Activated naive CD8-positive, alpha-beta T cell (primary cell): ENCODE results near the gene AIF1.

Experiments used
- H3K27ac Mint-ChIP-seq: one replicate; pipeline ENCODE4 v1.8.0; 2021; ENCODE audit warnings: mixed read lengths
- H3K27me3 Mint-ChIP-seq: one replicate; pipeline ENCODE4 v1.8.0; 2021; ENCODE audit warnings: mixed read lengths
- H3K36me3 Mint-ChIP-seq: one replicate; pipeline ENCODE4 v1.8.0; 2021; ENCODE audit warnings: mixed read lengths
- H3K4me1 Mint-ChIP-seq: one replicate; pipeline ENCODE4 v1.8.0; 2021; ENCODE audit warnings: low read depth, mixed read lengths
- H3K4me3 Mint-ChIP-seq: one replicate; pipeline ENCODE4 v1.8.0; 2021; ENCODE audit warnings: mild to moderate bottlenecking, mixed read lengths
- H3K9me3 Mint-ChIP-seq: one replicate; pipeline ENCODE4 v1.8.0; 2021; ENCODE audit warnings: low read depth, mixed read lengths

Gene AIF1

DNA sequence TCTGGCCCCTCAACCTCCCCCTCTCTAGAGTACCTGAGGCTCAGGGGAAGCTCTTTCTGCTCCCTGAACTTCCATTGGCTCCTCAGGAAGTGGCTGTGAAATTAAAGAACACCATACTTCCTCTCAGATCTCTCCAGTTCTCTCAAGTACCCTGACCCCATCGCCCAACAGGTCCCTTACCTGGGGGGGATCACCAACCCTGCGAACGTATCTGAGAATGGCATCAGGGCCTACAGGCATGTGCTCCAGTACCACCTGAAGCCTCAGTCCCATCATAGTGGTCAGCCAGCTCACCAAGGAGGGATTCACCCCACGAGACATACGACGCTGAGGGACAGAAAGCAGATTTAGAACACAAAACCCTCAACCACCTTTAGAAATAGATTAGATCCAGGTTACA, 25.6 kb downstream of the AIF1 start:
- no peak overlapping the region for H3K4me3 Mint-ChIP-seq
- H3K27ac Mint-ChIP-seq, result peak overlapping the region; percentile 51
- H3K36me3 Mint-ChIP-seq, result peaks cover 5% of the 10 kb centered on the region
- peaks cover 5% of the 10 kb centered on the region for H3K4me1 Mint-ChIP-seq
- no peaks in the 10 kb centered on the region for H3K9me3 Mint-ChIP-seq
- H3K27me3 Mint-ChIP-seq, result no peaks in the 10 kb centered on the region

- Mint-ChIP-seq H3K36me3 (peaks cover 2% of the 10 kb centered on the region), H3K9me3 (no peaks in the 10 kb centered on the region), H3K27me3 (no peaks in the 10 kb centered on the region), H3K4me1 (peaks cover 5% of the 10 kb centered on the region), H3K27ac (peak overlapping the region; percentile 64), H3K4me3 (no peak overlapping the region)
Observed at GRCh38 chr6:31641370-31641769, 26.3 kb downstream of the AIF1 start.

DNA sequence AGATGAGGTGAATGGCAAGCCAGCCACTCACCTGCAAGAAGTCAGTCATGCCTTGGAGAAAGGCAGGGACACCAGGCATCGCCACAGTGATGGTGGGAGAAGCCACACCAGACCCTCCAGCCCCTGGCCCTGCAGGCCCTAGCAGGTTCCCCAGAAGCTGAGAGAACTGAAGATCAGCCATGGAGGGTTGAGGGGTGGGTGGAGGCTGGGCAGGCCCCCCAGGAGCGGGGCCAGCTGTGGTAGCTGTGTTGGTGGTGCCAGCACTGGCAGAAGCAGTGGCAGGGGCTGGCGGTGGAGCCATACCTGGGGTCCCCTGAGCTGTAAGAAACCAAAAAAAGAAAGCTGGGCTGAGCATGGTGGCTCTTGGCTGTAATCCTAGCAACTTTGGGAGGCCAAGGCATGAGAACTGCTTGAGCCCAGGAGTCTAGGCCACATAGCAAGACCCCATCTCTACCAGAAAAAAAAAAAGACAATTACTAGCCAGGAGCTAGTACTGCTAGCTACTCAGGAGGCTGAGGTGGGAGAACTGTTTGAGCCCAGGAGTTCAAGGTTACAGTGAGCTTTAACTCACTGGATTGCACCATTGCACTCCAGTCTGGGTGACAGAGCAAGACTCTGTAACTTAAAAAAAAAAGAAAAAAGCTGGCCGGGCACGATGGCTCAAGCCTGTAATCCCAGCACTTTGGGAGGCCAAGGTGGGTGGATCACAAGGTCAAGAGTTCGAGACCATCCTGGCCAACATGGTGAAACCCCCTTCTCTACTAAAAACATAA, 27.9 kb downstream of the AIF1 start:
- Mint-ChIP-seq H3K4me1 (peaks cover 5% of the 10 kb centered on the region), H3K9me3 (no peaks in the 10 kb centered on the region), H3K4me3 (no peak overlapping the region), H3K27me3 (no peaks in the 10 kb centered on the region), H3K27ac (no peak overlapping the region), H3K36me3 (peaks cover 2% of the 10 kb centered on the region)

GRCh38 chr6:31643818-31644454, 28.9 kb downstream of the AIF1 start:
- peak overlapping the region; percentile 6 for H3K27ac Mint-ChIP-seq
- no peak overlapping the region for H3K4me3 Mint-ChIP-seq
- H3K27me3 Mint-ChIP-seq, result no peaks in the 10 kb centered on the region
- peaks cover 2% of the 10 kb centered on the region for H3K36me3 Mint-ChIP-seq
- no peaks in the 10 kb centered on the region for H3K9me3 Mint-ChIP-seq
- peaks cover 5% of the 10 kb centered on the region for H3K4me1 Mint-ChIP-seq

GRCh38 chr6:31645325-31645724, 30.3 kb downstream of the AIF1 start:
- Mint-ChIP-seq H3K9me3 (no peaks in the 10 kb centered on the region), H3K27ac (no peak overlapping the region), H3K4me3 (no peak overlapping the region), H3K27me3 (no peaks in the 10 kb centered on the region), H3K36me3 (peaks cover 5% of the 10 kb centered on the region), H3K4me1 (peaks cover 14% of the 10 kb centered on the region)

DNA sequence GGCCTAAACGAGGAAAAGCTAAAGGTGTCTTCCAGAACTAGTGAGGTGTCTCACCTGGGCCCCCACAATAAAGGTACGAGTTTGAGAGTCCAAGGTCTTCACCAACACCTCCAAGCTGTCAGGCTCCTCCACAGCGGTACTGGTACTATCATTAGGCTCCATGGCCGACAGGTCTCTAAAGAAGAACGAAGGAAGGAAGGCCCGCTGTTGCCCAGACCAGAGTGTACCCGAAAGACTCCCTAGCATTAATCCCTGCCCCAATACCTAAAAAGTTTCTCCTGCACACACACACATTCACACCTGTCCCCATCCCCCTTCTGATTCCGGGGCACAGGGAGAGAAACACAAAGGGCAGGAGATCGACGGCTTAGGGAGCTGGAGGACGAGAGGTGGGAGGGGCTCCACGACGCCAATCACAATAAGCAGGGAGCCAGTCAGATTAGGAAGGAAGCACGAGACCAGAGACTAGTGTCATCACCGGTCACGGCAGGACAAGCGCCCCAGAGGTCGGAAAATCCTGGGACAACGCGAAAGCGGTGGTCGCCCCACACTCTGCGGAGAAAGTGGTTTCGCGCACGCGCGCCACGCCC, 36.7 kb downstream of the AIF1 start:
- Mint-ChIP-seq H3K4me1 (peaks cover 35% of the 10 kb centered on the region), H3K27me3 (no peaks in the 10 kb centered on the region), H3K9me3 (no peaks in the 10 kb centered on the region), H3K36me3 (peaks cover 5% of the 10 kb centered on the region), H3K27ac (peak overlapping the region; percentile 99), H3K4me3 (peak overlapping the region; percentile 98)

DNA sequence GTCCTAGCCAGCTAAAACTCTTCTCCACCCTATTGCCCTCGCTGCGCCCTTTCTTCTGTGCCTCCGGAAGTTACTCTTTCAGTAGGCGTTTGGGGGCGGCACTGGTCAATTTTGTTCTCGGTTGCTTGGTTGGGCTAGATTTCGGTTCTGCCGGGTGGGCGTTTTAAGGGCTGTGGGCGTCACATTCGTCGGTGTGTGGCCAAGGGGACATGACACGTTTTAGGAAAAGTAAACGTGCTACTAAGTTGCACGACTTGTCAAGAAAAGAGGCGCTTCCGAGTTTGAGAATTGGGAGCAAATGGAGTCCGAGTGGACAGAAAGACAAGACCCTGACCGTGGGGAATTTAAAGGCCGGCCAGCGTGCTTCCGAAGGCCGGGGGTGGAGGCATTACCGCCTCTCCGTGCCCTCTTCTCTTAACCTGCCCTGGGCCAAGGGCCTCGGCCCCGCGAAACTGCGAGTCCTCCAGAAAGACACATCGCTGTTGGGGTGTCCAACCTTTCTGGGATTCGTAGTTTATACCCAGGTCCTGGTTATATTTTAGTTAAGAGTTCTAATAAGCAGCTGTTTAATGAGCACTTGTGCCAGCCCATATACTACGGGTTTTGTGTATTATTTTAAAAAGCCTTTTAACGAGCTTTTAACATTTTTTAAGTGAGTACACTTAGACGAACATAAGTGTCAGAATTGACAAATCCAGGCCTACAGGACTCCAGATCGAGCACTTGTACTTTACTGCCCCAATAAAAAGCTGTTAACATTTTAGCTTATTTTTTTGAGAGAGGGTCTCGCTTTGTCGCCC, 38.1 kb downstream of the AIF1 start:
- Mint-ChIP-seq H3K9me3 (no peaks in the 10 kb centered on the region), H3K27ac (peak overlapping the region; percentile 99), H3K4me3 (peak overlapping the region; percentile 98), H3K4me1 (peaks cover 46% of the 10 kb centered on the region), H3K27me3 (no peaks in the 10 kb centered on the region), H3K36me3 (peaks cover 9% of the 10 kb centered on the region)

DNA sequence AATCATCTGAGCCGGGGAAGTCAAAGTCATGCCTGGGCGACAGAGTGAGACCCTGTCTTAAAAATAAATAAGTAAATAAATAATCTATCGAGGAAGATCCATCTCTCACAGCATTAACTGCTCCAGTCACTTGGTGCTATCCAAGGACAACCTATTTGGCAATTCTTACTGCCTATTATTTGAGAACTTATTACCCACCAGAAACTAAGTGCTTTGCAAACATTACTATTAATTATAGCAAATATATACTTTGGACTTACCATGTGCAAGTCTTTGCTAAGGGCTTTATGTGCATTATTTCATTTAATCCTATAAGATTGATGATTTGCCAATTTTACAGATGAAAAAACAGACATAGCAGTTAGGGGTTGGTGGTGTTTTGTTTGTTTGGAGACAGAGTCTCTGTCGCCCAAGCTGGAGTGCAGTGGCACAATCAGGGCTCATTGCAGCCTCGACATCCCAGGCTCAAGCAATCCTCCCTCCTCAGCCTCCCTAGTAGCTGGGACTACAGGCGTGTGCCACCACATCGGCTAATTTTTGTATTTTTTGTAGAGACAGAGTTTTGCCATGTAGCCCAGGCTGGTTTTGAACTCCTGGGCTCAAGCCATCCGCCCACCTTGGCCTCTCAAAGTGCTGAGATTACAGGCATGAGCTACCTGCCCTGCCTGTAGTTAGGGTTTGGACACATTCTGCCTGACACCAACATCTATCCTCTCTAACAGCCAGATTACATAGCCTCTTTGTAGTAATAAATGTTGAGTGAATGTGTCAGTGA, 39.7 kb downstream of the AIF1 start:
- H3K27me3 Mint-ChIP-seq, result no peaks in the 10 kb centered on the region
- peaks cover 57% of the 10 kb centered on the region for H3K4me1 Mint-ChIP-seq
- H3K36me3 Mint-ChIP-seq, result peaks cover 7% of the 10 kb centered on the region
- H3K27ac Mint-ChIP-seq, result no peak overlapping the region
- H3K4me3 Mint-ChIP-seq, result no peak overlapping the region
- H3K9me3 Mint-ChIP-seq, result no peaks in the 10 kb centered on the region

GRCh38 chr6:31655349-31656237, 40.6 kb downstream of the AIF1 start, which contains the start of gene APOM:
Gene APOM (plus strand): TSS chr6:31655894. CDS start chr6:31655967, 73 bp downstream.
- Mint-ChIP-seq H3K36me3 (peaks cover 7% of the 10 kb centered on the region), H3K9me3 (no peaks in the 10 kb centered on the region), H3K4me1 (peaks cover 60% of the 10 kb centered on the region), H3K27me3 (no peaks in the 10 kb centered on the region), H3K27ac (peak within 1 kb of the TSS; percentile 85), H3K4me3 (peak within 1 kb of the TSS; percentile 2)

DNA sequence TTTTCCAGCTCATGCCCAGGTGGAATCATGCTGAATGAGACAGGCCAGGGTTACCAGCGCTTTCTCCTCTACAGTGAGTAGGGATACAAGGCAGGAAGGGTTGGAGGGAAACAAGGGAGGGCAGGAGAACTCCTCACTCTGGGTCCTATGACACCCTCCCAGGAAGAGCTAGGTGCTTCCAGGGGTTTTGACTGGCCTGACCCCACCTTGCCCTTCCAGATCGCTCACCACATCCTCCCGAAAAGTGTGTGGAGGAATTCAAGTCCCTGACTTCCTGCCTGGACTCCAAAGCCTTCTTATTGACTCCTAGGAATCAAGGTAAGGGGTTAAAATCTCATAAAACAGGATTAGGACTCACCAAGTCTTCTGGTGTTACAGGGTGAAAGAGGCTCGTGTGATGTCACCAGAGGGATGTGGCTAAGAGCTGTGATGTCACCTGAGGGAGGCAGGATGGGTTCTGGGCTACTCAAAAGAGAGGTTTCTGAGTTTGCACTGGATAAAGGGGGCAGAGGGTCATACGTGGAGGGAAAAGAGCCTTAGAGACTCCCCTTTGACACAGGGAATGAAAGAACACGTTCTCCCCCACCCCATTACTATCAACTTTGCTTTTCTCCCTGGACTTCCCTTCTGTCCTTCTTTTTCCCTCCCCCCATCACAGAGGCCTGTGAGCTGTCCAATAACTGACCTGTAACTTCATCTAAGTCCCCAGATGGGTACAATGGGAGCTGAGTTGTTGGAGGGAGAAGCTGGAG, 42.5 kb downstream of the AIF1 start:
- Mint-ChIP-seq H3K4me1 (peaks cover 59% of the 10 kb centered on the region), H3K4me3 (peak overlapping the region; percentile 94), H3K27me3 (no peaks in the 10 kb centered on the region), H3K9me3 (no peaks in the 10 kb centered on the region), H3K27ac (peak overlapping the region; percentile 72), H3K36me3 (peaks cover 6% of the 10 kb centered on the region)

- H3K9me3 Mint-ChIP-seq, result no peaks in the 10 kb centered on the region
- peak overlapping the region; percentile 72 for H3K27ac Mint-ChIP-seq
- no peaks in the 10 kb centered on the region for H3K27me3 Mint-ChIP-seq
- peaks cover 8% of the 10 kb centered on the region for H3K36me3 Mint-ChIP-seq
- H3K4me1 Mint-ChIP-seq, result peaks cover 59% of the 10 kb centered on the region
- peak overlapping the region; percentile 94 for H3K4me3 Mint-ChIP-seq
Observed at GRCh38 chr6:31658158-31658688, 43.2 kb downstream of the AIF1 start.

GRCh38 chr6:31658983-31659648, 44.1 kb downstream of the AIF1 start:
- peaks cover 66% of the 10 kb centered on the region for H3K4me1 Mint-ChIP-seq
- peak overlapping the region; percentile 93 for H3K27ac Mint-ChIP-seq
- no peaks in the 10 kb centered on the region for H3K27me3 Mint-ChIP-seq
- H3K9me3 Mint-ChIP-seq, result no peaks in the 10 kb centered on the region
- peak overlapping the region; percentile 94 for H3K4me3 Mint-ChIP-seq
- peaks cover 14% of the 10 kb centered on the region for H3K36me3 Mint-ChIP-seq
